HepG2 (cell line): ENCODE results near the gene DALRD3. TPM values are rescaled to one million over a fixed set of nuclear protein-coding genes. Genes with fewer than 3 reads are reported as not detected.

Experiments
- ATF4 ChIP-seq, 2 experiments: fragments of 450-650 bp in 1 of 2; sonication (generic) in 1 of 2; formaldehyde crosslinking; IDR thresholded peaks; 2 replicates each; pipeline versions ENCODE4 v1.5.0 to v1.8.0; 2020 to 2022; ENCODE audit warnings: mild to moderate bottlenecking in 1 of 2, missing genetic modification reagents in 1 of 2
- SMARCE1 ChIP-seq: fragments of 450-650 bp; IDR thresholded peaks from 2 replicates; pipeline ENCODE4 v1.6.1; 2017; ENCODE audit warnings: borderline replicate concordance
- SRSF9 ChIP-seq: fragments of 200-400 bp; formaldehyde crosslinking; IDR thresholded peaks from 2 replicates; pipeline ENCODE4 v1.6.1; 2018; ENCODE audit warnings: borderline replicate concordance, mild to moderate bottlenecking, low read depth, low read length; ENCODE audit not compliant: insufficient read depth, poor library complexity, severe bottlenecking
- TCF7 ChIP-seq: sonication (generic); IDR thresholded peaks from 2 replicates; pipeline ENCODE4 v1.6.1; 2016; ENCODE audit warnings: antibody characterized with exemption, low read depth
- THYN1 ChIP-seq: sonication (generic); formaldehyde crosslinking; IDR thresholded peaks from 2 replicates; pipeline ENCODE4 v1.8.1; 2023; ENCODE audit warnings: low read depth, mild to moderate bottlenecking, moderate library complexity, missing genetic modification reagents, borderline replicate concordance
- WIZ ChIP-seq: sonication (generic); formaldehyde crosslinking; IDR thresholded peaks from 2 replicates; pipeline ENCODE4 v1.5.1; 2020; ENCODE audit warnings: mild to moderate bottlenecking, missing genetic modification reagents
- ZBTB38 ChIP-seq: sonication (generic); formaldehyde crosslinking; IDR thresholded peaks from 2 replicates; pipeline ENCODE4 v1.5.1; 2020; ENCODE audit warnings: mild to moderate bottlenecking, missing genetic modification reagents
- ZNF30 ChIP-seq: sonication (generic); formaldehyde crosslinking; IDR thresholded peaks from 2 replicates; pipeline ENCODE4 v1.5.0; 2020; ENCODE audit warnings: mild to moderate bottlenecking, missing genetic modification reagents
- ZNF44 ChIP-seq: sonication (generic); formaldehyde crosslinking; IDR thresholded peaks from 2 replicates; pipeline ENCODE4 v1.5.1; 2020; ENCODE audit warnings: mild to moderate bottlenecking, missing genetic modification reagents
- ZNF549 ChIP-seq: sonication (generic); formaldehyde crosslinking; IDR thresholded peaks from 2 replicates; pipeline ENCODE4 v1.5.0; 2020; ENCODE audit warnings: missing genetic modification reagents
- polyA plus RNA-seq, 8 experiments: library from polyadenylated mRNA; depleted of rRNA in 3 of 8; stranded (reverse) in 7 of 8; unstranded in 1 of 8; fragments of >200 nt; fragmentation: Illumina TruSeq in 4 of 8; extraction: Trizol in 4 of 8; gene quantifications; 2 replicates each; pipeline versions ENCODE4 v1.2.1 to v1.2.3, GENCODE V29; 2011 to 2016; ENCODE audit warnings: low read depth in 4 of 8, missing spikeins in 1 of 8, mixed read lengths in 1 of 8; ENCODE audit not compliant: insufficient read depth in 1 of 8
- total RNA-seq, 5 experiments: library from RNA; depleted of rRNA; stranded (reverse); fragments of >200 nt; fragmentation: Illumina TruSeq; extraction: Trizol; gene quantifications; 2 replicates each; pipeline ENCODE4 v1.2.3, GENCODE V29; 2016; ENCODE audit warnings: low read depth in 1 of 5
- TF ChIP-seq, protein P1 (sequence below): sonication (generic); formaldehyde crosslinking; IDR thresholded peaks from 2 replicates; pipeline ENCODE4 v1.4.0; 2020; ENCODE audit warnings: missing genetic modification reagents, mild to moderate bottlenecking, borderline replicate concordance
- TF ChIP-seq, protein P2 (sequence below): IDR thresholded peaks from 2 replicates; pipeline ENCODE4 v1.6.1; 2016; ENCODE audit warnings: low read depth, missing genetic modification reagents, missing compliant biosample characterization
- TF ChIP-seq, protein P3 (sequence below): sonication (generic); formaldehyde crosslinking; IDR thresholded peaks from 2 replicates; pipeline ENCODE4 v1.8.1; 2023; ENCODE audit warnings: missing genetic modification reagents, inconsistent platforms, borderline replicate concordance
- TF ChIP-seq, protein P4 (sequence below): sonication (generic); formaldehyde crosslinking; conservative IDR thresholded peaks from 2 replicates; pipeline ENCODE4 v1.4.0; 2020; ENCODE audit warnings: missing genetic modification reagents
- TF ChIP-seq, protein P5 (sequence below): sonication (generic); formaldehyde crosslinking; IDR thresholded peaks from 2 replicates; pipeline ENCODE4 v1.8.1; 2023; ENCODE audit warnings: missing genetic modification reagents, mild to moderate bottlenecking, borderline replicate concordance

DALRD3 gene
- total and polyA plus RNA-seq, 2 of the 13 experiments (the other 11 are each of a cell fraction or from before 2014, with no cell fraction given), result 19.9 to 36.5 TPM

- TF ChIP-seq, protein P1, sequence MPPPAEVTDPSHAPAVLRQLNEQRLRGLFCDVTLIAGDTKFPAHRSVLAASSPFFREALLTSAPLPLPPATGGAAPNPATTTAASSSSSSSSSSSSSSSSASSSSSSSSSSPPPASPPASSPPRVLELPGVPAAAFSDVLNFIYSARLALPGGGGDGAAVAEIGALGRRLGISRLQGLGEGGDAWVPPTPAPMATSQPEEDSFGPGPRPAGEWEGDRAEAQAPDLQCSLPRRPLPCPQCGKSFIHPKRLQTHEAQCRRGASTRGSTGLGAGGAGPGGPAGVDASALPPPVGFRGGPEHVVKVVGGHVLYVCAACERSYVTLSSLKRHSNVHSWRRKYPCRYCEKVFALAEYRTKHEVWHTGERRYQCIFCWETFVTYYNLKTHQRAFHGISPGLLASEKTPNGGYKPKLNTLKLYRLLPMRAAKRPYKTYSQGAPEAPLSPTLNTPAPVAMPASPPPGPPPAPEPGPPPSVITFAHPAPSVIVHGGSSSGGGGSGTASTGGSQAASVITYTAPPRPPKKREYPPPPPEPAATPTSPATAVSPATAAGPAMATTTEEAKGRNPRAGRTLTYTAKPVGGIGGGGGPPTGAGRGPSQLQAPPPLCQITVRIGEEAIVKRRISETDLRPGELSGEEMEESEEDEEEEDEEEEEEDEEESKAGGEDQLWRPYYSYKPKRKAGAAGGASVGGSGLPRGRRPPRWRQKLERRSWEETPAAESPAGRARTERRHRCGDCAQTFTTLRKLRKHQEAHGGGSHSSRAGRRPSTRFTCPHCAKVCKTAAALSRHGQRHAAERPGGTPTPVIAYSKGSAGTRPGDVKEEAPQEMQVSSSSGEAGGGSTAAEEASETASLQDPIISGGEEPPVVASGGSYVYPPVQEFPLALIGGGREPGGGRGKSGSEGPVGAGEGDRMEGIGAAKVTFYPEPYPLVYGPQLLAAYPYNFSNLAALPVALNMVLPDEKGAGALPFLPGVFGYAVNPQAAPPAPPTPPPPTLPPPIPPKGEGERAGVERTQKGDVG (CRISPR knock-in tag), result no peak
- no peak for TF ChIP-seq TCF7
- TF ChIP-seq SRSF9, result no peak
- no peak for TF ChIP-seq WIZ (CRISPR knock-in tag)
- no peak for TF ChIP-seq ATF4 (CRISPR knock-in tag; IDR thresholded peaks at IDR 0.05)
- peak; percentile 46; the same call in 1 of the 2 replicates for TF ChIP-seq ZBTB38 (CRISPR knock-in tag)
- TF ChIP-seq, protein P2, sequence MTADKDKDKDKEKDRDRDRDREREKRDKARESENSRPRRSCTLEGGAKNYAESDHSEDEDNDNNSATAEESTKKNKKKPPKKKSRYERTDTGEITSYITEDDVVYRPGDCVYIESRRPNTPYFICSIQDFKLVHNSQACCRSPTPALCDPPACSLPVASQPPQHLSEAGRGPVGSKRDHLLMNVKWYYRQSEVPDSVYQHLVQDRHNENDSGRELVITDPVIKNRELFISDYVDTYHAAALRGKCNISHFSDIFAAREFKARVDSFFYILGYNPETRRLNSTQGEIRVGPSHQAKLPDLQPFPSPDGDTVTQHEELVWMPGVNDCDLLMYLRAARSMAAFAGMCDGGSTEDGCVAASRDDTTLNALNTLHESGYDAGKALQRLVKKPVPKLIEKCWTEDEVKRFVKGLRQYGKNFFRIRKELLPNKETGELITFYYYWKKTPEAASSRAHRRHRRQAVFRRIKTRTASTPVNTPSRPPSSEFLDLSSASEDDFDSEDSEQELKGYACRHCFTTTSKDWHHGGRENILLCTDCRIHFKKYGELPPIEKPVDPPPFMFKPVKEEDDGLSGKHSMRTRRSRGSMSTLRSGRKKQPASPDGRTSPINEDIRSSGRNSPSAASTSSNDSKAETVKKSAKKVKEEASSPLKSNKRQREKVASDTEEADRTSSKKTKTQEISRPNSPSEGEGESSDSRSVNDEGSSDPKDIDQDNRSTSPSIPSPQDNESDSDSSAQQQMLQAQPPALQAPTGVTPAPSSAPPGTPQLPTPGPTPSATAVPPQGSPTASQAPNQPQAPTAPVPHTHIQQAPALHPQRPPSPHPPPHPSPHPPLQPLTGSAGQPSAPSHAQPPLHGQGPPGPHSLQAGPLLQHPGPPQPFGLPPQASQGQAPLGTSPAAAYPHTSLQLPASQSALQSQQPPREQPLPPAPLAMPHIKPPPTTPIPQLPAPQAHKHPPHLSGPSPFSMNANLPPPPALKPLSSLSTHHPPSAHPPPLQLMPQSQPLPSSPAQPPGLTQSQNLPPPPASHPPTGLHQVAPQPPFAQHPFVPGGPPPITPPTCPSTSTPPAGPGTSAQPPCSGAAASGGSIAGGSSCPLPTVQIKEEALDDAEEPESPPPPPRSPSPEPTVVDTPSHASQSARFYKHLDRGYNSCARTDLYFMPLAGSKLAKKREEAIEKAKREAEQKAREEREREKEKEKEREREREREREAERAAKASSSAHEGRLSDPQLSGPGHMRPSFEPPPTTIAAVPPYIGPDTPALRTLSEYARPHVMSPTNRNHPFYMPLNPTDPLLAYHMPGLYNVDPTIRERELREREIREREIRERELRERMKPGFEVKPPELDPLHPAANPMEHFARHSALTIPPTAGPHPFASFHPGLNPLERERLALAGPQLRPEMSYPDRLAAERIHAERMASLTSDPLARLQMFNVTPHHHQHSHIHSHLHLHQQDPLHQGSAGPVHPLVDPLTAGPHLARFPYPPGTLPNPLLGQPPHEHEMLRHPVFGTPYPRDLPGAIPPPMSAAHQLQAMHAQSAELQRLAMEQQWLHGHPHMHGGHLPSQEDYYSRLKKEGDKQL (CRISPR knock-in tag), result no peak; the same call in 1 of the 2 replicates
- TF ChIP-seq, protein P3, sequence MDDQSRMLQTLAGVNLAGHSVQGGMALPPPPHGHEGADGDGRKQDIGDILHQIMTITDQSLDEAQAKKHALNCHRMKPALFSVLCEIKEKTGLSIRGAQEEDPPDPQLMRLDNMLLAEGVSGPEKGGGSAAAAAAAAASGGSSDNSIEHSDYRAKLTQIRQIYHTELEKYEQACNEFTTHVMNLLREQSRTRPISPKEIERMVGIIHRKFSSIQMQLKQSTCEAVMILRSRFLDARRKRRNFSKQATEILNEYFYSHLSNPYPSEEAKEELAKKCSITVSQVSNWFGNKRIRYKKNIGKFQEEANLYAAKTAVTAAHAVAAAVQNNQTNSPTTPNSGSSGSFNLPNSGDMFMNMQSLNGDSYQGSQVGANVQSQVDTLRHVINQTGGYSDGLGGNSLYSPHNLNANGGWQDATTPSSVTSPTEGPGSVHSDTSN (CRISPR knock-in tag), result peak; percentile 77; the same call in 1 of the 2 replicates
- no peak; the same call in 1 of the 2 replicates for TF ChIP-seq ZNF549
- TF ChIP-seq, protein P4, sequence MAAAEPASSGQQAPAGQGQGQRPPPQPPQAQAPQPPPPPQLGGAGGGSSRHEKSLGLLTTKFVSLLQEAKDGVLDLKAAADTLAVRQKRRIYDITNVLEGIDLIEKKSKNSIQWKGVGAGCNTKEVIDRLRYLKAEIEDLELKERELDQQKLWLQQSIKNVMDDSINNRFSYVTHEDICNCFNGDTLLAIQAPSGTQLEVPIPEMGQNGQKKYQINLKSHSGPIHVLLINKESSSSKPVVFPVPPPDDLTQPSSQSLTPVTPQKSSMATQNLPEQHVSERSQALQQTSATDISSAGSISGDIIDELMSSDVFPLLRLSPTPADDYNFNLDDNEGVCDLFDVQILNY (CRISPR knock-in tag), result no peak
- no peak for TF ChIP-seq THYN1
- TF ChIP-seq ZNF44 (CRISPR knock-in tag), result no peak
- no peak for TF ChIP-seq SMARCE1
- TF ChIP-seq ZNF30, result 0 out of 2 replicates have a peak, but pooled peaks have one; percentile 18
- TF ChIP-seq, protein P5, sequence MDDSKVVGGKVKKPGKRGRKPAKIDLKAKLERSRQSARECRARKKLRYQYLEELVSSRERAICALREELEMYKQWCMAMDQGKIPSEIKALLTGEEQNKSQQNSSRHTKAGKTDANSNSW, result 0 out of 2 replicates have a peak, but pooled peaks have one; percentile 13
These were observed 2.9 kb upstream of the DALRD3 start (continued) for GRCh38 chr3:49021213-49021812.
